Neural crest cell (in vitro differentiated cells): ENCODE data around the gene ZNF888. TPM values are rescaled to one million over a fixed set of nuclear protein-coding genes. Genes with fewer than 3 reads are reported as not detected.
A peak's percentile ranks its signal among the peaks of the same experiment; 100 is the strongest.
"Not testable (repeated sequence)": the region's sequence is repeated elsewhere in the genome, so short reads cannot be mapped to it uniquely, and the experiment has no call there.

Experiments used
- DNase-seq: peaks from one replicate; pipeline ENCODE4 v3.0.0; 2021; ENCODE audit warnings: low read depth, mixed read lengths, low spot score
- H3K27ac Mint-ChIP-seq: one replicate; pipeline ENCODE4 v1.8.0; 2021; ENCODE audit warnings: mild to moderate bottlenecking, mixed read lengths; ENCODE audit not compliant: unreplicated experiment
- H3K27me3 Mint-ChIP-seq: 2 replicates; pipeline ENCODE4 v1.8.0; 2021; ENCODE audit warnings: low read depth, mild to moderate bottlenecking, mixed read lengths
- H3K36me3 Mint-ChIP-seq: 2 replicates; pipeline ENCODE4 v1.8.0; 2021; ENCODE audit warnings: low read depth, mild to moderate bottlenecking, mixed read lengths
- H3K4me1 Mint-ChIP-seq: 2 replicates; pipeline ENCODE4 v1.8.0; 2021; ENCODE audit warnings: mixed read lengths
- H3K4me3 Mint-ChIP-seq: one replicate; pipeline ENCODE4 v1.8.0; 2021; ENCODE audit warnings: mild to moderate bottlenecking, mixed read lengths
- H3K9me3 Mint-ChIP-seq: 2 replicates; pipeline ENCODE4 v1.8.0; 2021; ENCODE audit warnings: mixed read lengths
- CTCF ChIP-seq: fragments of 200-600 bp; sonication (generic); conservative IDR thresholded peaks from 2 replicates; pipeline ENCODE4 v1.5.0; 2021; ENCODE audit warnings: antibody characterized with exemption, mild to moderate bottlenecking
- total RNA-seq: library from RNA; stranded (reverse); gene quantifications from 2 replicates; pipeline ENCODE4 v1.2.1, GENCODE V29; 2021

ZNF888 gene
- total RNA-seq, 1 donor from 2014 or later, result 8.2 TPM

- DNase-seq, result no peak
Observed at GRCh38 chr19:52871466-52871865, 51.8 kb downstream of the ZNF888 start.

GRCh38 chr19:52868031-52868430 is 55.2 kb downstream of the ZNF888 start:
- H3K36me3 Mint-ChIP-seq, H3K27me3 Mint-ChIP-seq, H3K9me3 Mint-ChIP-seq, H3K27ac Mint-ChIP-seq, DNase-seq, H3K4me3 Mint-ChIP-seq, H3K4me1 Mint-ChIP-seq: not testable (repeated sequence)

More at GRCh38 chr19:52871466-52871865, 51.8 kb downstream of the ZNF888 start:
- H3K27me3 Mint-ChIP-seq, result no peaks in the 10 kb centered on the region
- TF ChIP-seq CTCF, result no peak
- H3K36me3 Mint-ChIP-seq, result peaks cover 12% of the 10 kb centered on the region
- no peaks in the 10 kb centered on the region for H3K4me1 Mint-ChIP-seq
- H3K9me3 Mint-ChIP-seq, result peaks cover 2% of the 10 kb centered on the region
- no peak overlapping the region for H3K4me3 Mint-ChIP-seq
- no peak overlapping the region for H3K27ac Mint-ChIP-seq

- peak; percentile 57 for DNase-seq
- Mint-ChIP-seq H3K27ac (peak within 1 kb of the TSS; percentile 94), H3K4me3 (peak within 1 kb of the TSS; percentile 96)
Observed at GRCh38 chr19:52857378-52858191, 65.6 kb downstream of the ZNF888 start, which contains the start of gene ZNF468. ZNF468 (minus strand) TSS chr19:52857619; CDS start chr19:52854272, 3,347 bp downstream.

GRCh38 chr19:52856540-52857377 is 66.5 kb downstream of the ZNF888 start:
- Mint-ChIP-seq H3K4me3 (peak overlapping the region; percentile 96), H3K27ac (peak overlapping the region; percentile 94), H3K4me1 (peaks cover 17% of the 10 kb centered on the region)
- H3K27me3 Mint-ChIP-seq, H3K36me3 Mint-ChIP-seq, DNase-seq, H3K9me3 Mint-ChIP-seq: not testable (repeated sequence)

More at GRCh38 chr19:52857378-52858191, 65.6 kb downstream of the ZNF888 start, which contains the start of gene ZNF468:
- not testable (repeated sequence) for H3K36me3 Mint-ChIP-seq, H3K9me3 Mint-ChIP-seq, H3K27me3 Mint-ChIP-seq
- peaks cover 17% of the 10 kb centered on the region for H3K4me1 Mint-ChIP-seq

Other genes with a start within 250 kb of the ZNF888 start
- 20.6 and 25.7 TPM in 2 replicates for gene ZNF611, start 188.4 kb downstream of the ZNF888 start, total RNA-seq
- 2.1 and 2.3 TPM in 2 replicates for gene ZNF600, start 136.6 kb downstream of the ZNF888 start, total RNA-seq
- gene ZNF28, start 101.8 kb downstream of the ZNF888 start, total RNA-seq, result 15.8 and 19.4 TPM in 2 replicates
- 20.9 and 27.9 TPM in 2 replicates for gene ZNF468, start 65.8 kb downstream of the ZNF888 start, total RNA-seq
- 26.9 and 38.1 TPM in 2 replicates for gene ZNF320, start 25.8 kb downstream of the ZNF888 start, total RNA-seq
- gene ZNF816, start 39.5 kb upstream of the ZNF888 start, total RNA-seq, result 12.0 and 13.8 TPM in 2 replicates
- not detected in 2 replicates for gene ERVV-1, start 90.5 kb upstream of the ZNF888 start, total RNA-seq
- gene ERVV-2, start 121.3 kb upstream of the ZNF888 start, total RNA-seq, result not detected in 2 replicates
- 22.7 and 23.8 TPM in 2 replicates for gene ZNF160, start 180.0 kb upstream of the ZNF888 start, total RNA-seq
- gene ZNF415, start 209.5 kb upstream of the ZNF888 start, total RNA-seq, result 12.6 and 13.6 TPM in 2 replicates
- gene ZNF347, start 235.6 kb upstream of the ZNF888 start, total RNA-seq, result 14.5 and 15.8 TPM in 2 replicates